ENCODE measurements around the gene ANO4.

Gene ANO4

GRCh38 chr12:101018540-101018939 is 224.0 kb downstream of the ANO4 start:
- no peak for TF ChIP-seq CTCF (IDR thresholded peaks at IDR 0.05; ENCODE audit: low read depth, low read length, missing control alignments)
- no peak for DNase-seq (ENCODE audit: low read depth)

DNA sequence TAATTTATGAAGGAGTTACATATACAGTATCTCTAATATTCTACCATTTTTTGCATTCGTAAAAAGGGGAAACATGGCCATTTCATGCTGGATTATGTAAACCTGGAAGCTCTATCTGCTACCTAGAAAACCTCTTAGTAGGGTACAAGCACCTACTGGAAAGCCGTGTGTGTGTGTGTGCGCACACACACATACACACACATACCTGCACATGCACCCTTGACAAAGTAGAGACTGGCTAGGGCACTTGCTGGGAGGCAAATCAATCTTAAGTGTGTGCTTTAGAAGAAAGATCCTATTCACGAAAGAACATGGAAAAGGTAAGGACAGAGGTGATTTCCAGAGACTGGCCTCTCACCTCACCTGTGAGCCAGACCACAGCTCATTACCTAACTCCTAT is 224.6 kb downstream of the ANO4 start:
- no peak for DNase-seq (ENCODE audit: low read depth)
- no peak overlapping the region for H3K4me3 ChIP-seq (ENCODE audit: low read depth, low read length)
- TF ChIP-seq CTCF (IDR thresholded peaks at IDR 0.05; ENCODE audit: low read depth, low read length, missing control alignments) = no peak

More at GRCh38 chr12:101018540-101018939, 224.0 kb downstream of the ANO4 start:
- no peak overlapping the region for H3K4me3 ChIP-seq (ENCODE audit: low read depth, low read length)

- H3K4me3 ChIP-seq (ENCODE audit: low read depth, low read length) = no peak overlapping the region
- DNase-seq (ENCODE audit: low read depth) = no peak
- no peak for TF ChIP-seq CTCF (IDR thresholded peaks at IDR 0.05; ENCODE audit: low read depth, low read length, missing control alignments)
Measured at GRCh38 chr12:101019667-101020066, 225.1 kb downstream of the ANO4 start.

DNA sequence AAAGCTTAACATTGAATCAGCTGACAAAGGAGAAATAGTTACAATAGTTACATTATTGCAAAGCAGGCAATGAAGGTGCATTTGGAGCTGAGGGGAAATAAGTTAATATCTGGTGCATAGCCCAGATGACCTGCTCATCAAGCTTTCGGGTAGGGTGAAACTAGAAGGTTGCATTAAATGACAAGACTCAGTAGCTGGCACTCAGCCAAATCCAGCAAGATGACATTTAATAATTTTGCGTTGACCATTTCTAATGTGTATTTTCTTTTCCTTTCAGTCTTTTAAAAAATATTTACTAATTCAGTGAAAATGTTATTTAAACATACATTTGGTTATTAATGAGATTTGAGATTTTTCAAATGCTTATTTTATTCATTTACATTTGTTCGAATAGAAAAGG is 226.9 kb downstream of the ANO4 start:
- TF ChIP-seq CTCF (IDR thresholded peaks at IDR 0.05; ENCODE audit: low read depth, low read length, missing control alignments) = no peak
- no peak for DNase-seq (ENCODE audit: low read depth)
- no peak overlapping the region for H3K4me3 ChIP-seq (ENCODE audit: low read depth, low read length)

GRCh38 chr12:101021911-101022388 is 227.4 kb downstream of the ANO4 start:
- TF ChIP-seq CTCF (IDR thresholded peaks at IDR 0.05; ENCODE audit: low read depth, low read length, missing control alignments) = no peak
- no peak for DNase-seq (ENCODE audit: low read depth)
- H3K4me3 ChIP-seq (ENCODE audit: low read depth, low read length) = no peak overlapping the region

DNA sequence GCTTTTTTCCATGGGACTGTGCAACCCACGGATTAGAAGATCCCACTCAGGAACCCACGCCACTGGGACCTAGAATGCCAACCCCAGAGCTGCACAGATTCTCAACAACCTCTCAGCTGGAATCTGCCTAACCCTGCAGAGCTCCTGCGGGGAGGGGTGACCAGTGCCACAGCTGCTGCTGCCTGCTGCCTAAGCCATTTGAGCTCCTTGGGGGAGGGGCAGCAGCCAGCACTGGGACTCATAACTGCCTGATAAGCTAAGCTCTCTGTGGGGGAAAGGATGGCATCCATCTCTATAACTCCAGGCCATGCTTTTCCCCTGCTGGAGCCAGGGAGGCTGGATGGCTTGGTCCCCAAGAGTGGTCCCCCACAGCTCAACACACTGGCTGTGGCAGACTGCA is 232.6 kb downstream of the ANO4 start:
- no peak overlapping the region for H3K4me3 ChIP-seq (ENCODE audit: low read depth, low read length)
- TF ChIP-seq CTCF (IDR thresholded peaks at IDR 0.05; ENCODE audit: low read depth, low read length, missing control alignments) = no peak
- DNase-seq (ENCODE audit: low read depth) = no peak

DNA sequence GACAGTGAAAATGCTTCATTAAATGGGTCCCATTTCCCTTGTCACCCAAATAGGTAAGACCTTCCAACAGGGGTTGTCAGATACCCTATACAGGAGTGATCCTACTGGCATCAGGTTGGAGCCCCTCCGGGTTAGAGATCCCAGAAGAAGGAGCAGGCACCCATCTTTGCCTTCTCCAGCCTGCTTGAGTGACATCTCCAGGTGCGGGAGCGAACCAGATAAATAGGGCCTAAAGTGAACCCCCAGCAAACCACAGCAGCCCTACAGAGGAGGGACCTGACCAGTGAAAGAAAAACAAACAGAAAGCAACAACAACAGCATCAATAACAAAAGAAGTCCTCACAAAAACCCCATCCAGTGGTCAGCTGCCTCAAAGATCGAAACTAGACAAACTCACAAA is 233.2 kb downstream of the ANO4 start:
- TF ChIP-seq CTCF (IDR thresholded peaks at IDR 0.05; ENCODE audit: low read depth, low read length, missing control alignments) = no peak

More for the DNA sequence above, 233.2 kb downstream of the ANO4 start:
- no peak overlapping the region for H3K4me3 ChIP-seq (ENCODE audit: low read depth, low read length)
- DNase-seq (ENCODE audit: low read depth) = no peak
